RWPE2 (cell line): ENCODE results near the gene TGIF2.

Experiments
- ATAC-seq: fragments of 200-7000 bp; cut with Tn5 transposase; 3 replicates; pipeline ENCODE4 v1.9.1; 2021; ENCODE audit warnings: low read depth
- DNase-seq: peaks from one replicate; pipeline ENCODE4 v3.0.0-alpha.2; 2020; ENCODE audit warnings: low spot score
- H3K27ac ChIP-seq: fragments of 450-650 bp; 2 replicates; pipeline ENCODE4 v1.5.1; 2017; ENCODE audit warnings: mild to moderate bottlenecking; ENCODE audit not compliant: poor library complexity, severe bottlenecking
- H3K27me3 ChIP-seq: fragments of 250-450 bp; sonication (Bioruptor Pico); 2 replicates; pipeline ENCODE4 v1.5.1; 2021; ENCODE audit warnings: mild to moderate bottlenecking, moderate library complexity; ENCODE audit not compliant: insufficient read depth, poor library complexity, severe bottlenecking
- H3K36me3 ChIP-seq: fragments of 250-450 bp; sonication (Bioruptor Pico); 2 replicates; pipeline ENCODE4 v1.5.1; 2020; ENCODE audit warnings: low read depth, mild to moderate bottlenecking, moderate library complexity
- H3K4me1 ChIP-seq: fragments of 250-450 bp; sonication (Bioruptor Pico); 2 replicates; pipeline ENCODE4 v1.5.1; 2021; ENCODE audit warnings: mild to moderate bottlenecking, moderate library complexity; ENCODE audit not compliant: insufficient read depth, poor library complexity, severe bottlenecking
- H3K4me3 ChIP-seq: fragments of 250-450 bp; sonication (Bioruptor Pico); 2 replicates; pipeline ENCODE4 v1.5.1; 2021; ENCODE audit warnings: mild to moderate bottlenecking, moderate library complexity; ENCODE audit not compliant: severe bottlenecking
- H3K9me3 ChIP-seq: fragments of 250-450 bp; sonication (Bioruptor Pico); 2 replicates; pipeline ENCODE4 v1.5.1; 2021; ENCODE audit warnings: mild to moderate bottlenecking, moderate library complexity; ENCODE audit not compliant: severe bottlenecking
- CTCF ChIP-seq: fragments of 450-650 bp; IDR thresholded peaks from one replicate; pipeline ENCODE4 v1.5.1; 2017; ENCODE audit warnings: mild to moderate bottlenecking, moderate library complexity; ENCODE audit not compliant: poor library complexity, severe bottlenecking

Gene TGIF2

GRCh38 chr20:36573798-36574365 is 485 bp downstream of the TGIF2 start:
- DNase-seq (no peak), ATAC-seq (no peak; the same call in 2 of the 3 replicates)
- H3K36me3 ChIP-seq, result peaks cover 5% of the 10 kb centered on the region
- TF ChIP-seq CTCF, result no peak
- peak overlapping the region; percentile 88 for H3K4me3 ChIP-seq
- H3K27ac ChIP-seq, result peak overlapping the region; percentile 58
- no peaks in the 10 kb centered on the region for H3K9me3 ChIP-seq
- no peaks in the 10 kb centered on the region for H3K27me3 ChIP-seq
- H3K4me1 ChIP-seq, result peaks cover 7% of the 10 kb centered on the region

GRCh38 chr20:36574366-36575135 is 1.2 kb downstream of the TGIF2 start:
- no peak for TF ChIP-seq CTCF
- Histone ChIP-seq H3K4me3 (peak overlapping the region; percentile 88), H3K36me3 (peaks cover 12% of the 10 kb centered on the region), H3K4me1 (peaks cover 7% of the 10 kb centered on the region), H3K27ac (peak overlapping the region; percentile 58), H3K27me3 (no peaks in the 10 kb centered on the region), H3K9me3 (no peaks in the 10 kb centered on the region)
- ATAC-seq (peak; percentile 52), DNase-seq (peak; percentile 93)

- Histone ChIP-seq H3K4me3 (no peak overlapping the region), H3K27me3 (no peaks in the 10 kb centered on the region), H3K4me1 (peaks cover 7% of the 10 kb centered on the region), H3K27ac (peak overlapping the region; percentile 58), H3K9me3 (no peaks in the 10 kb centered on the region), H3K36me3 (peaks cover 23% of the 10 kb centered on the region)
- ATAC-seq (no peak), DNase-seq (no peak)
- no peak for TF ChIP-seq CTCF
Observed at GRCh38 chr20:36576081-36576445, 2.7 kb downstream of the TGIF2 start.

- ATAC-seq (no peak), DNase-seq (no peak)
- TF ChIP-seq CTCF, result no peak
- Histone ChIP-seq H3K27ac (no peak overlapping the region), H3K27me3 (no peaks in the 10 kb centered on the region), H3K4me1 (peaks cover 7% of the 10 kb centered on the region), H3K36me3 (peaks cover 41% of the 10 kb centered on the region), H3K4me3 (no peak overlapping the region), H3K9me3 (no peaks in the 10 kb centered on the region)
Observed at GRCh38 chr20:36578356-36579041, 5.1 kb downstream of the TGIF2 start.
